ENCODE results near the gene SLCO3A1. TPM values are rescaled to one million over a fixed set of nuclear protein-coding genes. Genes with fewer than 3 reads are reported as not detected.

Gene SLCO3A1
- total RNA-seq, 1 experiment from 2014 or later: not detected

DNA sequence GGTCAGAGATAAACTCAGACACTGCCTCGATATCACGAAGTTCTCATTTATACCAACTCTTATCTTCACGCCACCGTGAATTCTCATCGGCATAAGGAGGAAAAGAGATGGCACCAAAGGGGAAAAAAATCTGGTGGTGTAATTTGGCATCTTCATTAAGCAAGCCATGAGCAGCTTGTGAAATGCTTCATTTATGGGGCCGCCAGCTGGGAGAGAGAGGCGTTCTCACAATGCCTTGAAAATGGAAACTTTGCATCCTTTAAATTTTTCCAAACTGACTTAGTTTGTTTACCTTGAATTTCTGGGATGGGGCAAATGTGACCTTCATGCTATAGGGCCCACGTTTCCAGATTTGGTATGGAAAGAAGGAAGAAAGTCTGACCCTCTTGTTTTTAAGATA lies 297.7 kb downstream of the SLCO3A1 start:
- Histone ChIP-seq H3K27me3 (replicated peaks; ENCODE audit: control insufficient read depth, insufficient read depth, low read length) (no peaks in the 10 kb centered on the region), H3K4me1 (no peaks in the 10 kb centered on the region), H3K4me3 (ENCODE audit: low read depth, low read length) (no peak overlapping the region), H3K36me3 (ENCODE audit: control insufficient read depth, insufficient read depth, low read length) (no peaks in the 10 kb centered on the region), H3K9me3 (no peaks in the 10 kb centered on the region)
- ChIA-PET POLR2A (no interaction called here), CTCF (no interaction called here)
- TF ChIP-seq, protein P1, sequence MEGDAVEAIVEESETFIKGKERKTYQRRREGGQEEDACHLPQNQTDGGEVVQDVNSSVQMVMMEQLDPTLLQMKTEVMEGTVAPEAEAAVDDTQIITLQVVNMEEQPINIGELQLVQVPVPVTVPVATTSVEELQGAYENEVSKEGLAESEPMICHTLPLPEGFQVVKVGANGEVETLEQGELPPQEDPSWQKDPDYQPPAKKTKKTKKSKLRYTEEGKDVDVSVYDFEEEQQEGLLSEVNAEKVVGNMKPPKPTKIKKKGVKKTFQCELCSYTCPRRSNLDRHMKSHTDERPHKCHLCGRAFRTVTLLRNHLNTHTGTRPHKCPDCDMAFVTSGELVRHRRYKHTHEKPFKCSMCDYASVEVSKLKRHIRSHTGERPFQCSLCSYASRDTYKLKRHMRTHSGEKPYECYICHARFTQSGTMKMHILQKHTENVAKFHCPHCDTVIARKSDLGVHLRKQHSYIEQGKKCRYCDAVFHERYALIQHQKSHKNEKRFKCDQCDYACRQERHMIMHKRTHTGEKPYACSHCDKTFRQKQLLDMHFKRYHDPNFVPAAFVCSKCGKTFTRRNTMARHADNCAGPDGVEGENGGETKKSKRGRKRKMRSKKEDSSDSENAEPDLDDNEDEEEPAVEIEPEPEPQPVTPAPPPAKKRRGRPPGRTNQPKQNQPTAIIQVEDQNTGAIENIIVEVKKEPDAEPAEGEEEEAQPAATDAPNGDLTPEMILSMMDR (IDR thresholded peaks at IDR 0.05; ENCODE audit: insufficient read depth in 1 of 2, low read depth in 1 of 2, low read length in 1 of 2, severe bottlenecking in 1 of 2, unreplicated experiment in 1 of 2): no peak
- no peaks in the 10 kb centered on the region for H3K36me3 Mint-ChIP-seq (ENCODE audit: insufficient read depth, unreplicated experiment)
- no peaks in the 10 kb centered on the region for H3K9me3 Mint-ChIP-seq (ENCODE audit: unreplicated experiment)
- no peak overlapping the region for H3K4me3 Mint-ChIP-seq (ENCODE audit: unreplicated experiment)
- no peak for DNase-seq
- no peaks in the 10 kb centered on the region for H3K4me1 Mint-ChIP-seq (ENCODE audit: low read depth, unreplicated experiment)
- H3K27ac Mint-ChIP-seq (ENCODE audit: unreplicated experiment): no peak overlapping the region
- H3K27me3 Mint-ChIP-seq (ENCODE audit: insufficient read depth, unreplicated experiment): peaks cover 4% of the 10 kb centered on the region
- intact Hi-C loops (cut with micrococcal nuclease; ENCODE audit: unreplicated experiment): no loop called here
- no TSS peak for BruUV-seq (replicated peaks)

GRCh38 chr15:92151741-92152140 lies 298.2 kb downstream of the SLCO3A1 start:
- no peak overlapping the region for H3K4me3 Mint-ChIP-seq (ENCODE audit: unreplicated experiment)
- H3K4me1 Mint-ChIP-seq (ENCODE audit: low read depth, unreplicated experiment): no peaks in the 10 kb centered on the region
- intact Hi-C loops (cut with micrococcal nuclease; ENCODE audit: unreplicated experiment): no loop called here
- DNase-seq: no peak
- no peak overlapping the region for H3K27ac Mint-ChIP-seq (ENCODE audit: unreplicated experiment)
- BruUV-seq (replicated peaks): no TSS peak
- no peak overlapping the region for H3K4me3 ChIP-seq (ENCODE audit: low read depth, low read length)
- ChIA-PET POLR2A (no interaction called here), CTCF (no interaction called here)
- H3K27me3 Mint-ChIP-seq (ENCODE audit: insufficient read depth, unreplicated experiment): peaks cover 4% of the 10 kb centered on the region
- no peaks in the 10 kb centered on the region for H3K9me3 ChIP-seq
- no peaks in the 10 kb centered on the region for H3K36me3 Mint-ChIP-seq (ENCODE audit: insufficient read depth, unreplicated experiment)
- no peaks in the 10 kb centered on the region for H3K27me3 ChIP-seq (replicated peaks; ENCODE audit: control insufficient read depth, insufficient read depth, low read length)
- H3K4me1 ChIP-seq: no peaks in the 10 kb centered on the region
- no peaks in the 10 kb centered on the region for H3K36me3 ChIP-seq (ENCODE audit: control insufficient read depth, insufficient read depth, low read length)
- TF ChIP-seq, protein P1 (IDR thresholded peaks at IDR 0.05; ENCODE audit: insufficient read depth in 1 of 2, low read depth in 1 of 2, low read length in 1 of 2, severe bottlenecking in 1 of 2, unreplicated experiment in 1 of 2): no peak
- H3K9me3 Mint-ChIP-seq (ENCODE audit: unreplicated experiment): no peaks in the 10 kb centered on the region

DNA sequence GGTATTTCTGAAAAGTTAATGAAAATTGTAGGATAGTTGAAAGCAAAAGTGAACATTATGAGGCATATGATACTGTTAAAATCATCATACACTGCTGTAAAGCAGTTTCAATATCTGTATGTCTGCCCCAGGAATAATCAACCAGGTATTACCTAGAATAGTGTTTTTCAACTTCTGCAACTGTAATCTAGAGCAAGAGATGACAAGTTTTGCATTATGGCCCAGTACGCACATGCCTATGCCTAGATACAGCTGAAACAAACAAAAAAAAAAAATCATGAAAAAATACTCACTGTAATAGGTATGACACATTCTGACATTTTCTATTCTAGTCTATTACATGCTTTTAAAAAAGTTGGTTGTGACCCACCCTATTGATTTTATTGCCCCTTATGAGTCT lies 299.5 kb downstream of the SLCO3A1 start:
- Mint-ChIP-seq H3K27ac (ENCODE audit: unreplicated experiment) (no peak overlapping the region), H3K4me1 (ENCODE audit: low read depth, unreplicated experiment) (peaks cover 2% of the 10 kb centered on the region), H3K27me3 (ENCODE audit: insufficient read depth, unreplicated experiment) (peaks cover 4% of the 10 kb centered on the region), H3K36me3 (ENCODE audit: insufficient read depth, unreplicated experiment) (no peaks in the 10 kb centered on the region), H3K4me3 (ENCODE audit: unreplicated experiment) (no peak overlapping the region), H3K9me3 (ENCODE audit: unreplicated experiment) (no peaks in the 10 kb centered on the region)
- no peaks in the 10 kb centered on the region for H3K36me3 ChIP-seq (ENCODE audit: control insufficient read depth, insufficient read depth, low read length)
- no peaks in the 10 kb centered on the region for H3K9me3 ChIP-seq
- TF ChIP-seq, protein P1 (IDR thresholded peaks at IDR 0.05; ENCODE audit: insufficient read depth in 1 of 2, low read depth in 1 of 2, low read length in 1 of 2, severe bottlenecking in 1 of 2, unreplicated experiment in 1 of 2): no peak
- H3K27me3 ChIP-seq (replicated peaks; ENCODE audit: control insufficient read depth, insufficient read depth, low read length): no peaks in the 10 kb centered on the region
- H3K4me1 ChIP-seq: peaks cover 1% of the 10 kb centered on the region; the same call in 1 of the 2 replicates
- ChIA-PET CTCF (no interaction called here), POLR2A (no interaction called here)
- intact Hi-C loops (cut with micrococcal nuclease; ENCODE audit: unreplicated experiment): no loop called here
- no TSS peak for BruUV-seq (replicated peaks)
- H3K4me3 ChIP-seq (ENCODE audit: low read depth, low read length): no peak overlapping the region
- DNase-seq: no peak

Data from Caco-2 (cell line).